Testis (tissue), 2 donors: ENCODE data around the gene PEX11A.
A peak's percentile ranks its signal among the peaks of the same experiment; 100 is the strongest.

Source experiments
- POLR2A ChIP-seq: fragments of 450-650 bp; IDR thresholded peaks from one replicate; pipeline ENCODE4 v1.6.1; 2017; ENCODE audit warnings: antibody characterized with exemption, mild to moderate bottlenecking, moderate library complexity
- TF ChIP-seq, protein P1 (sequence below), 3 experiments: fragments of 450-650 bp in 2 of 3; fragments of 200-600 bp in 1 of 3; sonication (generic) in 1 of 3; IDR thresholded peaks; one replicate each; pipeline ENCODE4 v1.5.1; 2016 to 2019; ENCODE audit warnings: antibody characterized with exemption in 3 of 3, mild to moderate bottlenecking in 2 of 3, moderate library complexity in 1 of 3

DNA sequence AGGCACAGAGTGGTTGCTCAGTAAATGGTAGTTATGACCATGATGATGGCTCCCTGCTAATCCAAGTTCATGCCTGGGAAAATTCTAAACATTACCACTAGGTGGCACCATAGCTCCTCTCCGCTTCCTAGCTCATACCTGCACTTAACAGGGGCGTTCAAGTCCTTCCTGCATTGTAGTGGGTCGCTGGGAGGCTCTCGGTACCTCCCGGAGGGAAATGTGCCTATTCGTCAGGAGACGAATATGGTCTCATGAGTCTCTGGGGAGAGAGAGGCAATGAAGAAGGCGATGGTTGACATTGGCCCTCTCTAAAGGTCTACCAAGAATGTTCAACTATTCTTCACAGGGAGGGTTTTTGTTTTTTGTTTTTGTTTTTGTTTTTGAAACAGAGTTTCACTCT is 49.6 kb upstream of the PEX11A start:
- TF ChIP-seq, protein P1, sequence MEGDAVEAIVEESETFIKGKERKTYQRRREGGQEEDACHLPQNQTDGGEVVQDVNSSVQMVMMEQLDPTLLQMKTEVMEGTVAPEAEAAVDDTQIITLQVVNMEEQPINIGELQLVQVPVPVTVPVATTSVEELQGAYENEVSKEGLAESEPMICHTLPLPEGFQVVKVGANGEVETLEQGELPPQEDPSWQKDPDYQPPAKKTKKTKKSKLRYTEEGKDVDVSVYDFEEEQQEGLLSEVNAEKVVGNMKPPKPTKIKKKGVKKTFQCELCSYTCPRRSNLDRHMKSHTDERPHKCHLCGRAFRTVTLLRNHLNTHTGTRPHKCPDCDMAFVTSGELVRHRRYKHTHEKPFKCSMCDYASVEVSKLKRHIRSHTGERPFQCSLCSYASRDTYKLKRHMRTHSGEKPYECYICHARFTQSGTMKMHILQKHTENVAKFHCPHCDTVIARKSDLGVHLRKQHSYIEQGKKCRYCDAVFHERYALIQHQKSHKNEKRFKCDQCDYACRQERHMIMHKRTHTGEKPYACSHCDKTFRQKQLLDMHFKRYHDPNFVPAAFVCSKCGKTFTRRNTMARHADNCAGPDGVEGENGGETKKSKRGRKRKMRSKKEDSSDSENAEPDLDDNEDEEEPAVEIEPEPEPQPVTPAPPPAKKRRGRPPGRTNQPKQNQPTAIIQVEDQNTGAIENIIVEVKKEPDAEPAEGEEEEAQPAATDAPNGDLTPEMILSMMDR (IDR thresholded peaks at IDR 0.05) = peak; percentile 79 to 97 (median 91)
- no peak for TF ChIP-seq POLR2A
